Fibroblast of lung (primary cell): Measurements from ENCODE around the gene FGA. TPM values are rescaled to one million over a fixed set of nuclear protein-coding genes. Genes with fewer than 3 reads are reported as not detected.
A peak's percentile ranks its signal among the peaks of the same experiment; 100 is the strongest.

Source experiments
- DNase-seq, 2 donors: peaks; one replicate each; pipeline versions ENCODE4 v3.0.0 to v3.0.0-alpha.2; 2010; ENCODE audit warnings: low read depth in 2 of 2
- H2AFZ ChIP-seq: 2 replicates; pipeline ENCODE4 v1.5.1; 2012; ENCODE audit warnings: low read length, control low read depth, inconsistent platforms
- H3K27ac ChIP-seq: 2 replicates; pipeline ENCODE4 v1.5.1; 2011; ENCODE audit warnings: low read length, control low read depth; ENCODE audit not compliant: insufficient read depth
- H3K27me3 ChIP-seq: 2 replicates; pipeline ENCODE4 v1.5.1; 2011; ENCODE audit warnings: mild to moderate bottlenecking, low read length; ENCODE audit not compliant: control insufficient read depth, insufficient read depth
- H3K36me3 ChIP-seq: 2 replicates; pipeline ENCODE4 v1.5.1; 2011; ENCODE audit warnings: low read length; ENCODE audit not compliant: control insufficient read depth, insufficient read depth
- H3K4me1 ChIP-seq: 2 replicates; pipeline ENCODE4 v1.5.1; 2011; ENCODE audit warnings: low read length; ENCODE audit not compliant: control insufficient read depth, insufficient read depth; ENCODE audit errors: extremely low read depth
- H3K4me2 ChIP-seq: 2 replicates; pipeline ENCODE4 v1.5.1; 2011; ENCODE audit warnings: low read length, control low read depth; ENCODE audit not compliant: insufficient read depth; ENCODE audit errors: extremely low read depth
- H3K4me3 ChIP-seq, 4 experiments: fragments of 200-600 bp in 1 of 4; sonication (generic) in 1 of 4; replicated peaks in 1 of 4; 2 replicates each; pipeline ENCODE4 v1.5.1; 2011 to 2016; ENCODE audit warnings: low read length in 4 of 4, low read depth in 3 of 4, mild to moderate bottlenecking in 3 of 4, control low read depth in 2 of 4, inconsistent platforms in 1 of 4, mixed read lengths in 1 of 4; ENCODE audit not compliant: insufficient read depth in 1 of 4; ENCODE audit errors: control extremely low read depth in 1 of 4
- H3K79me2 ChIP-seq: 2 replicates; pipeline ENCODE4 v1.5.1; 2012; ENCODE audit warnings: mild to moderate bottlenecking, low read length, inconsistent platforms; ENCODE audit not compliant: control insufficient read depth, insufficient read depth
- H3K9ac ChIP-seq: 2 replicates; pipeline ENCODE4 v1.5.1; 2011; ENCODE audit warnings: mild to moderate bottlenecking, low read length, control low read depth; ENCODE audit not compliant: insufficient read depth
- H3K9me3 ChIP-seq: 2 replicates; pipeline ENCODE4 v1.5.1; 2012; ENCODE audit warnings: low read depth, low read length; ENCODE audit not compliant: control insufficient read depth, insufficient read depth
- H4K20me1 ChIP-seq: 2 replicates; pipeline ENCODE4 v1.5.1; 2011; ENCODE audit warnings: low read length; ENCODE audit not compliant: control insufficient read depth, insufficient read depth; ENCODE audit errors: extremely low read depth
- EZH2 ChIP-seq: IDR thresholded peaks from 2 replicates; pipeline ENCODE4 v1.5.1; 2012; ENCODE audit warnings: low read length, control low read depth, mild to moderate bottlenecking; ENCODE audit errors: missing control alignments
- polyA plus RNA-seq, 2 donors: library from polyadenylated mRNA; depleted of rRNA in 1 of 2; stranded (reverse) in 1 of 2; unstranded in 1 of 2; fragments of >200 nt; gene quantifications; 2 replicates each; pipeline ENCODE4 v1.2.1, GENCODE V29; 2011 to 2012; ENCODE audit warnings: missing spikeins in 1 of 2
- total RNA-seq: library from RNA; depleted of rRNA; stranded (reverse); fragments of >200 nt; gene quantifications from 2 replicates; pipeline ENCODE4 v1.2.1, GENCODE V29; 2014
- TF ChIP-seq, protein P1 (sequence below), 2 donors: IDR thresholded peaks in 1 of 2; conservative IDR thresholded peaks in 1 of 2; 1 replicate in 1 of 2; 2 replicates in 1 of 2; pipeline ENCODE4 v1.5.1; 2011 to 2012; ENCODE audit warnings: low read length in 2 of 2, control low read depth in 1 of 2, inconsistent platforms in 1 of 2, low read depth in 1 of 2, mild to moderate bottlenecking in 1 of 2

Gene FGA
- total and polyA plus RNA-seq, 2 donors (not counting 1 experiment from before 2014, with no cell fraction given) = not detected

DNA sequence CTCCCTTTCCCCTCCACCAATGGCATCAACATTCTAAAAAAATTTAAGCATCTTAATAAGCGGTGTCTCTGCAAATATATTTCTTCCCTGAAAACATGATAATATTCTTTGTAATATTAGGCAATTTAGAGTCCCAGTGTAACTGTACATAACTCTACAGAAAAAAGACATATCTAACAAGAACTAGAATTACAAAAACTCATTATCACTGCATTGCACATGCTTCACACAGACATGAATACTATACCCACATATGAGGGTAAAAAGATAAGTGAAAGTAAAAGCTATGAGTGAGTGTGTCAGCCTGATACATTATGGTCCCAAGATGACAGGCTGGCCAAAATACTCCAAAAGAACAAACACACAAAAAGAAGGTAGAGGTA lies 30.1 kb downstream of the FGA start:
- no peaks in the 10 kb centered on the region for H3K9me3 ChIP-seq
- H3K27me3 ChIP-seq = no peaks in the 10 kb centered on the region
- no peaks in the 10 kb centered on the region for H4K20me1 ChIP-seq
- no peak for TF ChIP-seq EZH2
- TF ChIP-seq, protein P1, sequence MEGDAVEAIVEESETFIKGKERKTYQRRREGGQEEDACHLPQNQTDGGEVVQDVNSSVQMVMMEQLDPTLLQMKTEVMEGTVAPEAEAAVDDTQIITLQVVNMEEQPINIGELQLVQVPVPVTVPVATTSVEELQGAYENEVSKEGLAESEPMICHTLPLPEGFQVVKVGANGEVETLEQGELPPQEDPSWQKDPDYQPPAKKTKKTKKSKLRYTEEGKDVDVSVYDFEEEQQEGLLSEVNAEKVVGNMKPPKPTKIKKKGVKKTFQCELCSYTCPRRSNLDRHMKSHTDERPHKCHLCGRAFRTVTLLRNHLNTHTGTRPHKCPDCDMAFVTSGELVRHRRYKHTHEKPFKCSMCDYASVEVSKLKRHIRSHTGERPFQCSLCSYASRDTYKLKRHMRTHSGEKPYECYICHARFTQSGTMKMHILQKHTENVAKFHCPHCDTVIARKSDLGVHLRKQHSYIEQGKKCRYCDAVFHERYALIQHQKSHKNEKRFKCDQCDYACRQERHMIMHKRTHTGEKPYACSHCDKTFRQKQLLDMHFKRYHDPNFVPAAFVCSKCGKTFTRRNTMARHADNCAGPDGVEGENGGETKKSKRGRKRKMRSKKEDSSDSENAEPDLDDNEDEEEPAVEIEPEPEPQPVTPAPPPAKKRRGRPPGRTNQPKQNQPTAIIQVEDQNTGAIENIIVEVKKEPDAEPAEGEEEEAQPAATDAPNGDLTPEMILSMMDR (conservative IDR thresholded peaks at IDR 0.05 in 1 of 2, IDR thresholded peaks at IDR 0.05 in 1 of 2; ENCODE audit: low read depth in 1 of 2, low read length in 2 of 2) = no peak
- no peak overlapping the region for H3K4me3 ChIP-seq
- no peak overlapping the region for H3K4me2 ChIP-seq
- H3K36me3 ChIP-seq = no peaks in the 10 kb centered on the region
- H3K4me1 ChIP-seq = no peaks in the 10 kb centered on the region
- no peak overlapping the region for H3K27ac ChIP-seq
- no peak overlapping the region for H2AFZ ChIP-seq
- no peaks in the 10 kb centered on the region for H3K79me2 ChIP-seq
- no peak for DNase-seq
- H3K9ac ChIP-seq = no peak overlapping the region

DNA sequence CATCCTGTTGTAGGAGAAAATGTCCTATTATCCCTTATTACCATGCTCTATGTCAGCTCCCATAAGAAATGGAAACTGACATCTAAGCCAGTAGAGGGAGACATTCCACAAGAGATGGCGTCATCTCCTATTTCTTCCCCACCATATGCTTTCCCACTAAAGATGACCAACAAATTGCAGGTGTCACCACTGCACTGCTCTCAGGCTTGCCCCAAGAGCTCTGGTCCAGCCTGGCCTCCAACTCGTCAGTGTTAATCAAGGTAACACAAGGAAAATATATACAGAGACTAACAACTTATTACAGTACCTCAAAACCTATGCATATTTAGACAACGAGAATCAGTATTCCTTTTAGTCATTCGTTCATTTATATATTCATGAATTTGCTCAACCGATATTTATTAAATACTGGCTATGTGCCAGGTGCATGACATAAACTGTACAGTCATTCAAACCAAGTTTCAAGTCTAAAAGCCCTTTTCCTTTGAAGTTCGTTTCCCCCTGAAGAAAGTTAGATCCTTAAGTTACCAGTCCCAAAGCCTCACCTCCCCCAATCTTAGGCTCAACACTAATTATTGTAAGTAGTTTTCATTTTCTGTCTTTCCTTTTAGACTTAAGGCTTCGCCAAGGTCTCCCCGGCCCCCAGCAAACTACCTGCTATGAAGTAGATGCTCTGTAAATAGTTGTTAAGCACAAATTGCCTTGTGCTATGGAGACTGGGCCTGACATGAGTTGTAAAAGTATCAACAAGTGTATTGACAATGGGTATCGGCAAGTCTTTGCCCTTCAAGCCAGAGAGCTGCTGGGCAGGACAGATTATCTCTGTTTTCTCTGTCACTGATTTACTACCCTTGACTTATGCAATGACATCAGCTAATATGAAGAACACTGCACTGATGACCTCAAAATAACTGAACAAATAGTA lies 30.8 kb downstream of the FGA start:
- Histone ChIP-seq H3K36me3 (no peaks in the 10 kb centered on the region), H2AFZ (no peak overlapping the region), H4K20me1 (no peaks in the 10 kb centered on the region), H3K9ac (no peak overlapping the region), H3K4me3 (no peak overlapping the region), H3K4me2 (no peak overlapping the region), H3K27me3 (no peaks in the 10 kb centered on the region), H3K9me3 (no peaks in the 10 kb centered on the region), H3K27ac (no peak overlapping the region), H3K79me2 (no peaks in the 10 kb centered on the region), H3K4me1 (no peaks in the 10 kb centered on the region)
- no peak for TF ChIP-seq EZH2
- TF ChIP-seq, protein P1 (conservative IDR thresholded peaks at IDR 0.05 in 1 of 2, IDR thresholded peaks at IDR 0.05 in 1 of 2; ENCODE audit: low read depth in 1 of 2, low read length in 2 of 2) = peak; percentile 51 to 71
- DNase-seq = peak; percentile 60 to 66

DNA sequence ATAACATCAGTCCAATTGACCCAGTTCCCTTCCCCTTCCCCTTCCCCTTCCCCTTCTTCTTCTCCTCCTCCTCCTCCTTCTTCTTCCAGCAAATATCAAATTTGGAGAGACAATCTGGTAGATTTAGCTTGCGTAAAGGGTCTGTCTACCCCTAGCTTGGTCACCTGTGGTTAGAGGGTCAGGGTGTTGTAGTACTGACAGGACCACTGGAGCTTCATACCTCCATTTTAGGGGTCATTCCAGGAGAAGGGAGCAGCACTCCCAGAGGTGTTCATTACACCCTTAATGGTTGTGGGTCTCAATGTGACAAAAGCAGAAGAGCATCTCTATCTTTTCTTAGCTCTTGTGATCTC lies 31.4 kb downstream of the FGA start:
- Histone ChIP-seq H3K9me3 (no peaks in the 10 kb centered on the region), H3K4me1 (no peaks in the 10 kb centered on the region), H3K27me3 (no peaks in the 10 kb centered on the region), H3K27ac (no peak overlapping the region), H3K9ac (no peak overlapping the region), H4K20me1 (no peaks in the 10 kb centered on the region), H3K79me2 (no peaks in the 10 kb centered on the region), H3K4me2 (no peak overlapping the region), H3K36me3 (no peaks in the 10 kb centered on the region), H3K4me3 (no peak overlapping the region), H2AFZ (no peak overlapping the region)
- no peak for TF ChIP-seq EZH2
- TF ChIP-seq, protein P1 (conservative IDR thresholded peaks at IDR 0.05 in 1 of 2, IDR thresholded peaks at IDR 0.05 in 1 of 2; ENCODE audit: low read depth in 1 of 2, low read length in 2 of 2) = no peak
- DNase-seq = no peak
